SK-N-SH treated with all-trans-retinoic acid at 6 μM for 48 hours (cell line): Measurements from ENCODE around the gene GPR132.

Experiments used
- ATAC-seq: fragments of 200-7000 bp; cut with Tn5 transposase; 3 replicates; pipeline ENCODE4 v1.9.1; 2020; ENCODE audit warnings: mild to moderate bottlenecking, moderate library complexity
- ARNTL ChIP-seq: fragments of 450-650 bp; formaldehyde crosslinking; IDR thresholded peaks from 2 replicates; pipeline ENCODE4 v1.5.0; 2020; ENCODE audit warnings: low read depth, mild to moderate bottlenecking, moderate library complexity, borderline replicate concordance
- BACH2 ChIP-seq: fragments of 250-450 bp; sonication (Bioruptor Pico); IDR thresholded peaks from 2 replicates; pipeline ENCODE4 v1.9.0; 2021; ENCODE audit warnings: mild to moderate bottlenecking, borderline replicate concordance
- CSDC2 ChIP-seq: fragments of 250-450 bp; sonication (Bioruptor Pico); IDR thresholded peaks from 2 replicates; pipeline ENCODE4 v1.5.0; 2020; ENCODE audit warnings: mild to moderate bottlenecking, moderate library complexity
- ESRRG ChIP-seq: fragments of 250-450 bp; sonication (Bioruptor Pico); IDR thresholded peaks from 2 replicates; pipeline ENCODE4 v1.6.1; 2021; ENCODE audit warnings: mild to moderate bottlenecking
- GLIS3 ChIP-seq: fragments of 250-450 bp; sonication (Bioruptor Pico); IDR thresholded peaks from 2 replicates; pipeline ENCODE4 v1.5.0; 2020; ENCODE audit warnings: mild to moderate bottlenecking, moderate library complexity
- ISL1 ChIP-seq: fragments of 250-450 bp; sonication (Bioruptor Pico); IDR thresholded peaks from 2 replicates; pipeline ENCODE4 v2.1.2; 2022; ENCODE audit warnings: mild to moderate bottlenecking, moderate library complexity
- OSR1 ChIP-seq: fragments of 250-450 bp; sonication (Bioruptor Pico); IDR thresholded peaks from 2 replicates; pipeline ENCODE4 v1.8.0; 2022; ENCODE audit warnings: moderate library complexity, mild to moderate bottlenecking, inconsistent platforms
- RARB ChIP-seq: fragments of 250-450 bp; sonication (Bioruptor Pico); IDR thresholded peaks from 2 replicates; pipeline ENCODE4 v1.8.0; 2021; ENCODE audit warnings: mild to moderate bottlenecking, moderate library complexity
- SNAI2 ChIP-seq: fragments of 250-450 bp; sonication (Bioruptor Pico); IDR thresholded peaks from 2 replicates; pipeline ENCODE4 v1.5.0; 2020; ENCODE audit warnings: mild to moderate bottlenecking, moderate library complexity
- TCF4 ChIP-seq: fragments of 250-450 bp; sonication (Bioruptor Pico); IDR thresholded peaks from 2 replicates; pipeline ENCODE4 v1.8.0; 2021; ENCODE audit warnings: mild to moderate bottlenecking, moderate library complexity, borderline replicate concordance
- TOX ChIP-seq: fragments of 250-450 bp; sonication (Bioruptor Pico); IDR thresholded peaks from 2 replicates; pipeline ENCODE4 v1.8.0; 2021; ENCODE audit warnings: mild to moderate bottlenecking, moderate library complexity, borderline replicate concordance
- TSHZ2 ChIP-seq: fragments of 250-450 bp; sonication (Bioruptor Pico); IDR thresholded peaks from 2 replicates; pipeline ENCODE4 v1.5.0; 2020; ENCODE audit warnings: mild to moderate bottlenecking, moderate library complexity
- ZC3H10 ChIP-seq: fragments of 250-450 bp; sonication (Bioruptor Pico); IDR thresholded peaks from 2 replicates; pipeline ENCODE4 v1.5.1; 2021; ENCODE audit warnings: mild to moderate bottlenecking, moderate library complexity
- ZFP3 ChIP-seq: fragments of 250-450 bp; sonication (Bioruptor Pico); IDR thresholded peaks from 2 replicates; pipeline ENCODE4 v1.5.0; 2020; ENCODE audit warnings: mild to moderate bottlenecking, moderate library complexity
- ZFP30 ChIP-seq: fragments of 450-650 bp; formaldehyde crosslinking; IDR thresholded peaks from 2 replicates; pipeline ENCODE4 v1.5.0; 2022; ENCODE audit warnings: mild to moderate bottlenecking, moderate library complexity
- ZNF565 ChIP-seq: fragments of 450-650 bp; formaldehyde crosslinking; conservative IDR thresholded peaks from 2 replicates; pipeline ENCODE4 v1.5.0; 2020; ENCODE audit warnings: low read depth, mild to moderate bottlenecking, moderate library complexity
- ZNF70 ChIP-seq: fragments of 450-650 bp; formaldehyde crosslinking; IDR thresholded peaks from 2 replicates; pipeline ENCODE4 v1.5.0; 2020; ENCODE audit warnings: mild to moderate bottlenecking, moderate library complexity
- ZNF8 ChIP-seq: fragments of 450-650 bp; formaldehyde crosslinking; IDR thresholded peaks from 2 replicates; pipeline ENCODE4 v1.5.0; 2020; ENCODE audit warnings: mild to moderate bottlenecking, moderate library complexity
- TF ChIP-seq, protein P1 (sequence below): fragments of 250-450 bp; sonication (Bioruptor Pico); IDR thresholded peaks from 2 replicates; pipeline ENCODE4 v1.5.1; 2021; ENCODE audit warnings: mild to moderate bottlenecking, moderate library complexity
- TF ChIP-seq, protein P2 (sequence below): fragments of 250-450 bp; sonication (Bioruptor Pico); IDR thresholded peaks from 2 replicates; pipeline ENCODE4 v1.8.0; 2021; ENCODE audit warnings: low read depth, mild to moderate bottlenecking, moderate library complexity, borderline replicate concordance
- TF ChIP-seq, protein P3 (sequence below): fragments of 250-450 bp; sonication (Bioruptor Pico); IDR thresholded peaks from 2 replicates; pipeline ENCODE4 v1.8.0; 2020; ENCODE audit warnings: mild to moderate bottlenecking, moderate library complexity, borderline replicate concordance

Gene GPR132

GRCh38 chr14:105059925-105060565 lies 5.2 kb downstream of the GPR132 start:
- no peak for ATAC-seq
- TF ChIP-seq TOX (CRISPR knock-in tag) (no peak), CSDC2 (CRISPR knock-in tag) (no peak), SNAI2 (CRISPR knock-in tag) (no peak), TSHZ2 (no peak), ZFP3 (CRISPR knock-in tag) (no peak), ZNF70 (CRISPR knock-in tag) (no peak), TCF4 (CRISPR knock-in tag) (no peak), BACH2 (CRISPR knock-in tag) (no peak), OSR1 (CRISPR knock-in tag) (no peak), ISL1 (CRISPR knock-in tag) (no peak), RARB (no peak), ESRRG (CRISPR knock-in tag) (no peak), GLIS3 (no peak), ZC3H10 (CRISPR knock-in tag) (no peak), ZNF8 (CRISPR knock-in tag) (no peak), ZNF565 (no peak), ZFP30 (CRISPR knock-in tag) (no peak), ARNTL (CRISPR knock-in tag) (no peak)
- TF ChIP-seq, protein P1, sequence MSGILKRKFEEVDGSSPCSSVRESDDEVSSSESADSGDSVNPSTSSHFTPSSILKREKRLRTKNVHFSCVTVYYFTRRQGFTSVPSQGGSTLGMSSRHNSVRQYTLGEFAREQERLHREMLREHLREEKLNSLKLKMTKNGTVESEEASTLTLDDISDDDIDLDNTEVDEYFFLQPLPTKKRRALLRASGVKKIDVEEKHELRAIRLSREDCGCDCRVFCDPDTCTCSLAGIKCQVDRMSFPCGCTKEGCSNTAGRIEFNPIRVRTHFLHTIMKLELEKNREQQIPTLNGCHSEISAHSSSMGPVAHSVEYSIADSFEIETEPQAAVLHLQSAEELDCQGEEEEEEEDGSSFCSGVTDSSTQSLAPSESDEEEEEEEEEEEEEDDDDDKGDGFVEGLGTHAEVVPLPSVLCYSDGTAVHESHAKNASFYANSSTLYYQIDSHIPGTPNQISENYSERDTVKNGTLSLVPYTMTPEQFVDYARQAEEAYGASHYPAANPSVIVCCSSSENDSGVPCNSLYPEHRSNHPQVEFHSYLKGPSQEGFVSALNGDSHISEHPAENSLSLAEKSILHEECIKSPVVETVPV = no peak
- TF ChIP-seq, protein P2, sequence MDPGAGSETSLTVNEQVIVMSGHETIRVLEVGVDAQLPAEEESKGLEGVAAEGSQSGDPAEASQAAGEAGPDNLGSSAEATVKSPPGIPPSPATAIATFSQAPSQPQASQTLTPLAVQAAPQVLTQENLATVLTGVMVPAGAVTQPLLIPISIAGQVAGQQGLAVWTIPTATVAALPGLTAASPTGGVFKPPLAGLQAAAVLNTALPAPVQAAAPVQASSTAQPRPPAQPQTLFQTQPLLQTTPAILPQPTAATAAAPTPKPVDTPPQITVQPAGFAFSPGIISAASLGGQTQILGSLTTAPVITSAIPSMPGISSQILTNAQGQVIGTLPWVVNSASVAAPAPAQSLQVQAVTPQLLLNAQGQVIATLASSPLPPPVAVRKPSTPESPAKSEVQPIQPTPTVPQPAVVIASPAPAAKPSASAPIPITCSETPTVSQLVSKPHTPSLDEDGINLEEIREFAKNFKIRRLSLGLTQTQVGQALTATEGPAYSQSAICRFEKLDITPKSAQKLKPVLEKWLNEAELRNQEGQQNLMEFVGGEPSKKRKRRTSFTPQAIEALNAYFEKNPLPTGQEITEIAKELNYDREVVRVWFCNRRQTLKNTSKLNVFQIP (CRISPR knock-in tag) = no peak

GRCh38 chr14:105059035-105059924 lies 6.0 kb downstream of the GPR132 start:
- ATAC-seq = no peak
- TF ChIP-seq, protein P1 = no peak
- TF ChIP-seq ISL1 (CRISPR knock-in tag) (no peak), ZFP3 (CRISPR knock-in tag) (no peak), TCF4 (CRISPR knock-in tag) (no peak), ARNTL (CRISPR knock-in tag) (no peak), RARB (no peak), SNAI2 (CRISPR knock-in tag) (no peak), OSR1 (CRISPR knock-in tag) (no peak), ZNF8 (CRISPR knock-in tag) (no peak), ZFP30 (CRISPR knock-in tag) (no peak), TOX (CRISPR knock-in tag) (no peak), ZNF70 (CRISPR knock-in tag) (no peak), ZNF565 (no peak), ZC3H10 (CRISPR knock-in tag) (no peak)
- TF ChIP-seq, protein P3, sequence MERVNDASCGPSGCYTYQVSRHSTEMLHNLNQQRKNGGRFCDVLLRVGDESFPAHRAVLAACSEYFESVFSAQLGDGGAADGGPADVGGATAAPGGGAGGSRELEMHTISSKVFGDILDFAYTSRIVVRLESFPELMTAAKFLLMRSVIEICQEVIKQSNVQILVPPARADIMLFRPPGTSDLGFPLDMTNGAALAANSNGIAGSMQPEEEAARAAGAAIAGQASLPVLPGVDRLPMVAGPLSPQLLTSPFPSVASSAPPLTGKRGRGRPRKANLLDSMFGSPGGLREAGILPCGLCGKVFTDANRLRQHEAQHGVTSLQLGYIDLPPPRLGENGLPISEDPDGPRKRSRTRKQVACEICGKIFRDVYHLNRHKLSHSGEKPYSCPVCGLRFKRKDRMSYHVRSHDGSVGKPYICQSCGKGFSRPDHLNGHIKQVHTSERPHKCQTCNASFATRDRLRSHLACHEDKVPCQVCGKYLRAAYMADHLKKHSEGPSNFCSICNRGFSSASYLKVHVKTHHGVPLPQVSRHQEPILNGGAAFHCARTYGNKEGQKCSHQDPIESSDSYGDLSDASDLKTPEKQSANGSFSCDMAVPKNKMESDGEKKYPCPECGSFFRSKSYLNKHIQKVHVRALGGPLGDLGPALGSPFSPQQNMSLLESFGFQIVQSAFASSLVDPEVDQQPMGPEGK (CRISPR knock-in tag) = no peak
- TF ChIP-seq, protein P2 (CRISPR knock-in tag) = no peak
- TF ChIP-seq, all 23 proteins: peak for 0
